VCaP (cell line): Measurements from ENCODE around the gene P2RX5.
A peak's percentile ranks its signal among the peaks of the same experiment; 100 is the strongest.

Experiments used
- H3K27ac ChIP-seq: fragments of 450-650 bp; 2 replicates; pipeline ENCODE4 v1.5.1; 2017
- TF ChIP-seq, protein P1 (sequence below): fragments of 450-650 bp; conservative IDR thresholded peaks from 2 replicates; pipeline ENCODE4 v1.5.1; 2017; ENCODE audit warnings: mild to moderate bottlenecking, moderate library complexity

P2RX5 gene

DNA sequence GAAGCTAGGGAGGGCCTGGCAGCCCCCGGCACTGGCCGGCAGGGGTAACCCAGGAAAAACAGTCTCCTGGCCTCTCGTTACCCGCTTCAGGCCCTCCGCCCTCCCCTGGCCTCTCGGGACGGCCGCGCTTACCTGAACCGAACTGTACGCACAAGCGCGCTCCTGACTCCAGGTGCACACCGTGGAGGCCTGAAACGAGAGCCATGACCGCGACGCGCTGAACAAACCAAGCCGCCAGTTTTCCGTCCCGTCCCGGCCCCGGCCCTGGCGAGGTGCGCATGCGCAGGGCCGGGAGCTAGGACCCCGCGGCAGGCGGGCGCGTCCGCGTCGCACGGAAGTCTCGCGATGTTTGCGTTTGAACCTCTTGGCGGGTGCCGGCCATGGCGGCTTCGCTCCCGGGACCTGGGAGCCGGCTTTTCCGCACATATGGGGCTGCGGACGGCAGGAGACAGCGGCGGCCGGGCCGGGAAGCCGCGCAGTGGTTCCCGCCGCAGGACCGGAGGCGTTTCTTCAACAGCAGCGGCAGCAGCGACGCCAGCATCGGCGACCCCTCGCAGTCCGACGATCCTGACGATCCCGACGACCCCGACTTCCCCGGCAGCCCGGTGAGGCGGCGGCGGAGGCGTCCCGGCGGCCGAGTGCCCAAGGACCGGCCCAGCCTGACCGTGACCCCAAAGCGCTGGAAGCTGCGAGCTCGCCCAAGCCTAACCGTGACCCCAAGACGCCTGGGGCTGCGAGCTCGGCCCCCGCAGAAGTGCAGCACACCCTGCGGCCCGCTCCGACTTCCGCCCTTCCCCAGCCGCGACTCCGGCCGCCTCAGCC lies 27.8 kb upstream of the P2RX5 start, which contains the start of gene HASPIN:
TSS of gene HASPIN (plus strand) at position 348 of the 822 bp plus-strand sequence. CDS start at position 381, 33 bp downstream.
- H3K27ac ChIP-seq = peak within 1 kb of the TSS; percentile 94
- TF ChIP-seq, protein P1, sequence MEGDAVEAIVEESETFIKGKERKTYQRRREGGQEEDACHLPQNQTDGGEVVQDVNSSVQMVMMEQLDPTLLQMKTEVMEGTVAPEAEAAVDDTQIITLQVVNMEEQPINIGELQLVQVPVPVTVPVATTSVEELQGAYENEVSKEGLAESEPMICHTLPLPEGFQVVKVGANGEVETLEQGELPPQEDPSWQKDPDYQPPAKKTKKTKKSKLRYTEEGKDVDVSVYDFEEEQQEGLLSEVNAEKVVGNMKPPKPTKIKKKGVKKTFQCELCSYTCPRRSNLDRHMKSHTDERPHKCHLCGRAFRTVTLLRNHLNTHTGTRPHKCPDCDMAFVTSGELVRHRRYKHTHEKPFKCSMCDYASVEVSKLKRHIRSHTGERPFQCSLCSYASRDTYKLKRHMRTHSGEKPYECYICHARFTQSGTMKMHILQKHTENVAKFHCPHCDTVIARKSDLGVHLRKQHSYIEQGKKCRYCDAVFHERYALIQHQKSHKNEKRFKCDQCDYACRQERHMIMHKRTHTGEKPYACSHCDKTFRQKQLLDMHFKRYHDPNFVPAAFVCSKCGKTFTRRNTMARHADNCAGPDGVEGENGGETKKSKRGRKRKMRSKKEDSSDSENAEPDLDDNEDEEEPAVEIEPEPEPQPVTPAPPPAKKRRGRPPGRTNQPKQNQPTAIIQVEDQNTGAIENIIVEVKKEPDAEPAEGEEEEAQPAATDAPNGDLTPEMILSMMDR = no peak

DNA sequence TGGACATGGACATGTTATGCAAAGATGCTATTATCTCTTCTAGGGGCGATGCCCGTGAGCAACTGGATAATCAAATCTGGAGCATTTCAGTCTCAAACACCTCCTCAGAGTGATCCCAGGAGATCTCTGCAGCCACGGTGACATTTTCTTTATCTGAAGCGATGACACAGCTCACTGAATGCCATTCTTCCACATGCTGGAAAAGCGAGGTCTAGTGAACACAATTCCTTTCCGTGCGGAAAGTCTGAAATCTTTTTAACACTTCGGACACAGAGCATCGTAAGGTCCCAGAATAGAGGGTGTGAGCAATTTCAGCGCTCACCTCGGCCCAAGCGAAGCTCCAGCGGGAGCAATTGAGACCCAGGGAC lies 27.2 kb upstream of the P2RX5 start:
- TF ChIP-seq, protein P1 = 0 out of 2 replicates have a peak, but pooled peaks have one; percentile 30
- H3K27ac ChIP-seq = peak overlapping the region; percentile 94

DNA sequence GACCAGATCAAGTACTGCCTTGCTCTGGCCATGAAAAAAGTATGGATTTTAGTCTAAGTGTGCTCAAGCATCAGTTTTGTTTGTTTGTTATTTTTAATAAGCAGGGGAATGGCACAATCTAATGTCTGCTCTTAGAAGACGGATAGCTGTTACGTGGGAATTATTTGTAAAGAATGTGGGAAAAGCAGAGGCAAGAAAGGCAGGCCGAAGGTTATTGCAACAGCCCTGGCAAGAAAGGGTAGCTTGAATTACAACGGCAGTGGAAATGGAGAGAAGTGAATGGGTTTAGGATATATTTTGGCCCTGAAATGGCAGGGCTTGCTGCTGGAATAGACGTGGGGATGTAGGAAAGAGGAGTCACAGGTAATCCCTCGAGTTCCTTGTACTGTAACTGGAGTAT lies 26.8 kb upstream of the P2RX5 start:
- TF ChIP-seq, protein P1 = no peak
- peak overlapping the region; percentile 94 for H3K27ac ChIP-seq

DNA sequence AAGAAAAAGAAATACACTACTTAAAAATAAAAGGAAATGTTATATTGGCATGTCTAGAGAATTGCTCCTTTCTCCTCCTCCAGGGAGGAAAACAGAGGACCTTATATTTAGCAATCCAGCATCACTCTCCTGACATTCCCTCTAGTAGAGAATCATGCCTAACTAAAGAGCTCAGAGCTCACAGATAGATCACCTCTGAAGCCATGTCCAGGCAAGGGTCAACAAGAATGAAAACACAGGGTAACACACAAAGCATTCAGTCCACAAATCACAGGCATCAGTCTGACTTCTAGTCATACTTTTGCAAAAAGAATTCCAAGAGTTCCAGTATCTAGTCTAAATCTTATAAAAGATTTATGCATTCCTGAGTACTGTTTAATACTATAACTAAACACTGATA lies 23.3 kb upstream of the P2RX5 start:
- H3K27ac ChIP-seq = no peak overlapping the region
- TF ChIP-seq, protein P1 = no peak

DNA sequence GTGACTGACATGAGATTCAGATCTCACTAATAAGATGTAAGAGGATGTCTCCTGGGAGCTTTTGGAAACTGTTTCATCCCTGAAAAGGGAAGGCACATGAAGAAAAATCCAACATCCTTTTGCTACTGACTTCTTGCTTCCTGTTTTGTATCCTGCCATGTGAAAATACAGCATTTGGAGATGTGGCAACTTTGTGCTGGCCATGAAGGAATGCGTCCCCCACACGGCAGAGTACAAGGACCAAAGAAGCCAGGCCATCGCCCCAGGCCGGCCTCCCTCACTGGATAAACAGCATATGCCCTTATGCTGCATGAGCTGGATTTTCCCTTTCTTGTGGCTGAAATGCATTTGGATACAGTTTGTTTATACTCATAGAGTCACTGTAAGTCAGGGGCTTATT lies 22.2 kb upstream of the P2RX5 start:
- TF ChIP-seq, protein P1 = no peak
- H3K27ac ChIP-seq = no peak overlapping the region

DNA sequence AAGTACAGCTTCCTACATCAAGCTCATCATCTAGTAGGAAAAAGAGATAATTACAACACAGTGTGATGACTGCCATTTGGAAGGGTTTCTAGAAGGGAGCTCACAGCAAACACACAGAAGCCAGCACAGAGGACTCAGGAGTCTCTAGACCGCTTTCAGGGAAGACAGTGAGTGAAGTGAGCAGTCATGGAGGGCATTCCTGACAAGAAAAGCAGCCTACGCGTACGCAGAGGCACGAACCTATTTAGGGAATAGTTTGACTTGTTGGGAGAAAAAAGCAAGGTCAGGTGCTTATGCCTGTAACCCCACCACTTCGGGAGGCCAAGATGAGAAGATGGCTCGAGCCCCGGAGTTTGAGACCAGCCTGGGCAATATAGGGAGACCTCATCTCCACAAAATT lies 19.3 kb upstream of the P2RX5 start:
- H3K27ac ChIP-seq = no peak overlapping the region
- TF ChIP-seq, protein P1 = no peak

DNA sequence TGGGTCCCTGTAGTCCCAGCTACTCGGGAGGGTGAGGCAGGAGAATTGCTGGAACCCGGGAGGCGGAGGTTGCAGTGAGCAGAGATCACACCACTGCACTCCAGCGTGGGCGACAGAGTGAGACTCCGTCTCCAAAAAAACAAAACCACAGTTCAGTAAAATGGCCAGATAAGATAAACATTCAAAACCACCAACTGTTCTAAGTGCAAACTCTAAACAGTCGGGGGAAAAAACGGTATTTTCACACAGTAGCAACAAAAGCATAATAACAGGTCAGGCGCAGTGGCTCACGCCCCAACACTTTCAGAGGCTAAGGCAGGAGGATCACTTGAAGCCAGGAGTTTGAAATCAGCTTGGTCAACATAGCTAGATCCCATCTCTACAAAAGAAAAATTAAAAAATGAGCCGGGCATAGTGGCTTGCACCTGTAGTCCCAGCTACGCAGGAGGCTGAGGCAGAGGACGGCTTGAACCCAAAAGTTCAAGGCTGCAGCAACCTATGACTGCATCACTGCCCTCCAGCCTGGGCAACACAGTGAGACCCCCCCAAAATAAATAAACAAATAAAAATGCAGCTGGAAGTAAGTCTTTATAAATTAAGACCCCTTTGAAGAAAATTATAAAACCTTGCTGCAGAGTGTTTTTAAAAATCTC lies 17.0 kb upstream of the P2RX5 start:
- TF ChIP-seq, protein P1 = no peak
- H3K27ac ChIP-seq = no peak overlapping the region
